ENCODE data around the gene FAM3D. TPM values are rescaled to one million over a fixed set of nuclear protein-coding genes. Genes with fewer than 3 reads are reported as not detected.

FAM3D gene
- total and polyA plus RNA-seq, 12 donors = 0.07 to 0.37 TPM; not detected in 10

DNA sequence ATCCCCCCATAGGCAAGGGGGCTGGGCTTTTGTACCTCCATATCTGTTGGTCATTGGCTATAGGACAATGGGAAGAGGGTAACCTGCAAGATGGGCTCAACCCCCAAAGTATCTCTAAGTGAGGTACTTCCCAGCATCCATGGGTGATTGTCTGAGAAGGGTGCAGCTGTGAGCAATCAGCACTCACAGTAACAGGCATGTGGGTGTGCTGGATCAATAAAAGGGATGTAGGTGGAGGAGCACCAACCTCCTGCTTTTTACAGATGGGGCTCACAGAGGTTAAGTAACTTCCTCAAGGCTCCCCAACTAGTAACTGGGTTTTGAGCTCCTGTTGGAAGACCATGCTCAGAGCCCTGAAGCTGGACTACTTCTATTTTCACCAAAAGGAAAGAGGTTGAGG lies 63.0 kb downstream of the FAM3D start:
- DNase-seq (no peak), ATAC-seq (no peak)
- Histone ChIP-seq H3K9me3 (peaks cover 0 to 10% (median 0%) of the 10 kb centered on the region in 11 donors), H3K4me3 (no peak overlapping the region), H3K27ac (no peak overlapping the region), H3K36me3 (no peaks in the 10 kb centered on the region), H3K27me3 (no peaks in the 10 kb centered on the region), H3K4me1 (peaks cover 0 to 12% (median 0%) of the 10 kb centered on the region in 9 donors)
- intact Hi-C loops (cut with DNase I) = no loop called here
- TF ChIP-seq CTCF (IDR thresholded peaks at IDR 0.05) = no peak

DNA sequence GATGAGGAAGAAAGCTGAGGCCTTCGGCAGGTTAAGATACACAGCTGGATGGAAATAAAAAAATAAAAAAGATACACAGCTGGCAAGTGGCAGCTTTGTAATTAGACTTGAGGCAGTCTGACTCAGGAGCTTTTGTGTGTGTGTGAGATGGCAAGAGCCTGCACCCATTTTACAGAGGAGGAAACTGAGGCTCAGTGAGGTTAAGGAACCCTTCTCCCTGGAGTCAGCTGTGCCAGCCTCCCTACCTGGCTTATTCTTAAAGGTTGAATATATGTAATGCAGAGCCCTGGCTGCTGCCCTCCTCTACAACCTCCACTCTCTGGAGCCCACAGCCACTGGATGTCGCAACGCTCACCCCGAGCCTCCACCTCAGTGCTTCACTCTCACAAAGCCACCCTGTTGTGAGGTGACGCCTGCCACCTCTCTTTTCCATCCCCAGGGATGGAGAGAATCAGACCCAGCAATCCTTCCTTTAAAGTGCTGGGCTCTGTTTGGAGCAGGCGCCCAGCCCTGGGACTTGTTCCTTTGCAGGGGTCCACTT lies 68.7 kb downstream of the FAM3D start:
- H3K36me3 ChIP-seq = no peaks in the 10 kb centered on the region
- ATAC-seq (no peak), DNase-seq (no peak)
- no peak for TF ChIP-seq CTCF (IDR thresholded peaks at IDR 0.05)
- H3K27me3 ChIP-seq = no peaks in the 10 kb centered on the region
- no peak overlapping the region for H3K4me3 ChIP-seq
- intact Hi-C loops (cut with DNase I) = no loop called here
- WGBS, 2 donors = 83 to 89% methylated on average over 6 of the region's 6 CpGs
- no peaks in the 10 kb centered on the region for H3K4me1 ChIP-seq
- no peaks in the 10 kb centered on the region for H3K9me3 ChIP-seq
- no peak overlapping the region for H3K27ac ChIP-seq

GRCh38 chr3:58596834-58597518 lies 69.6 kb downstream of the FAM3D start:
- H3K4me1 ChIP-seq = no peaks in the 10 kb centered on the region
- no peak for TF ChIP-seq CTCF (IDR thresholded peaks at IDR 0.05)
- H3K27me3 ChIP-seq = no peaks in the 10 kb centered on the region
- 58 to 63% methylated on average over 4 of the region's 4 CpGs for WGBS, 2 donors
- no peaks in the 10 kb centered on the region for H3K36me3 ChIP-seq
- no peak overlapping the region for H3K4me3 ChIP-seq
- no peaks in the 10 kb centered on the region for H3K9me3 ChIP-seq
- intact Hi-C loops (cut with DNase I) = no loop called here
- no peak for DNase-seq
- no peak for ATAC-seq
- no peak overlapping the region for H3K27ac ChIP-seq

DNA sequence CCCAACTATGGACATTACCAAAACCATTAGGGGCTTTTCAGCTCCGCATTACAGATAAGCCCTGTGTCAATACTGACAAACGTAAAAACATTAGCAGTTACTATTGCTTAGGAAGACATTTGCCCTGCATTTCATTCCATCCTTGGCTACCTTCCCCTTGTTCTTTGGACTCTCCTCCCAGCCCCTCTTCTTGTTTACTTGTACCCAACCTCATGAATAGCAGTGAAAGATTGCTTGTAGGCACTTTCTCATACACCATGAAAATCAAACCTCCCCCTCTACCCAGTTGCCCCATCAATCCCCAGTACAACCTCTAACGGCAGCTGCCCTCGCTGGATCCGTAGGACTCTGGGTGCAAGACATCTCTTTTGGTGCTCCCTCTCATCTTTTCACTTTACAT lies 72.5 kb downstream of the FAM3D start:
- intact Hi-C loops (cut with DNase I) = no loop called here
- no peaks in the 10 kb centered on the region for H3K36me3 ChIP-seq
- H3K4me3 ChIP-seq = no peak overlapping the region
- no peaks in the 10 kb centered on the region for H3K27me3 ChIP-seq
- DNase-seq = no peak
- no peak for TF ChIP-seq CTCF (IDR thresholded peaks at IDR 0.05)
- 85 to 88% methylated on average over 5 of the region's 5 CpGs for WGBS, 2 donors
- H3K27ac ChIP-seq = no peak overlapping the region
- H3K9me3 ChIP-seq = no peaks in the 10 kb centered on the region
- no peak for ATAC-seq
- H3K4me1 ChIP-seq = no peaks in the 10 kb centered on the region

Measured in heart right ventricle (tissue), 16 donors.